Hematopoietic multipotent progenitor cell treated with erythropoietin and hydrocortisone succinate and interleukin-3 and kit ligand, for 17 days (in vitro differentiated cells): Measurements from ENCODE around the gene STARD13.

Source experiments
- DNase-seq: peaks from one replicate; pipeline ENCODE4 v3.0.0-alpha.2; 2015; ENCODE audit warnings: low spot score

Gene STARD13

GRCh38 chr13:33224191-33224590 lies 61.4 kb downstream of the STARD13 start:
- DNase-seq = no peak

GRCh38 chr13:33219926-33220325 lies 65.6 kb downstream of the STARD13 start:
- no peak for DNase-seq

- no peak for DNase-seq
Measured at GRCh38 chr13:33218426-33218825, 67.1 kb downstream of the STARD13 start.

- no peak for DNase-seq
Measured at GRCh38 chr13:33218020-33218419, 67.5 kb downstream of the STARD13 start.

DNA sequence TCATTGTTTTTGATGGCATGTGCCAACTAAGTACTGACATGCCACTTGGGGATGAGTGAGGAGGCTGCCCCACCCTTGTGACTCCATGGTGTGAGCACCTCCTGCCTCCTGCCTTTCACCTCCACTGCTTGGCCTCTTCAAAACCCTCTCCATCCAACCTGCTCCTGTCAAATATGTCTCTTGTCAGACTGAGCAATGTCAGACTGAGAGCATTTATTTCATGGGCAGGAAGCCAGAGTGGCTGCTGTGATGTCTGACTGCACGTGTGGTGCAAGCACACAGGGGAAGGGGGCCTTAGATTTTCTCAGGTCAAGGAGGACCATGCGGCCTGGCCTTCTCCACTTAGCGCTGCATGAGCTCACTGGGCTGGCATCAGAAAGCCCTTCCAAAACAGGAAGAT lies 68.3 kb downstream of the STARD13 start:
- no peak for DNase-seq

DNA sequence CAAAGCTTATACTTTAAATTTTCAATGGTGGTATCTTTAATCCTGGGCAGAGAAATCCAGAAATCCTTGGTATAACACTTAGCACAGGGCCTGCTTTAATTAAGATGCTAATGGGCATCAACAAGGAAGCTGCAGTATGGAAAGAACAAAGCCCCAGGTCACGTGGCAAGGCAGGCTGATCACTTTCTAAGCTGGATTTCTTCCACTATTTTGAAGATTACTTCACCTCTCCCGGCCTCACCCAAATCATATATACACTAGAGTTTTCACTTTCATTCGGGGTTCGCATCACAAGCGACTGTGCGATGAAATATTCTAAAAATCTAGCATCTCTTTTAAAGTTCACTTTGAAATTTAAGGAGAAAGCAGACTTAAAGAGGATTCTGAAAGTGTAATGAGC lies 71.8 kb downstream of the STARD13 start:
- DNase-seq = no peak

DNA sequence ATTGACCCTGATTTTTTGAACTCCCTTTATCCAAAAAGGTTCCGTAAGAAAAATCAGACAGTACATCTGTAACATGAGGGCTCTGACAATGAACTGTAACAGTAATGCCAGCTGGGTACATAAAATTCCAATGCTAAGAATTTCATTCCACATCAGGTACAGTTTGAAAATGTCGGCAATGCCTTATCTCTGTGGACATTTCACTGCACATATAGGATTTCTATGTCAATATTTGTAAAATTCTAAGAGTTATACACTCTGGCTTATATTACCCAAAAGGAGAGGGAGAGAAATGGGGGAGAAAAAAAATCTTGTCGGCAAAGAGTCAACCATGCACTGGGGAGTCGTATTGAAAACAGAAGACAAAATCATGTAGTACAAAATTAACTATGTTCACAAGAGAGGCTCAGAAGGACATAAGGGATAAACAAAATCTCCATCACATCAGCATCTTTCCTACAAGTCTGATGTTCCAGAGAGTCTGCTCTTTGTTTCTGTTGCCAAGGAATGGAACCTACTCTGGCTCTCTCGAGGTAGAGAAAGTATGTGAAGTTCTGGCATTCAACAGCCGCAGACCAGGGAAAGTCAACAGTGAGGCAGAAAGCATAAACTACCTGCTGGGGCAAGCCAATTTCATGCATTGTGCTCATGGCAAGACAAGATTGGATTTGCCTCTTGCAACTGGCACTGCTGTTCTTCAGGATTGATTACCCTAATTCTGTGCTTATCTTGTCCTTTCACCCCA lies 72.4 kb downstream of the STARD13 start:
- DNase-seq = no peak

GRCh38 chr13:33212396-33212795 lies 73.2 kb downstream of the STARD13 start:
- DNase-seq = no peak

DNA sequence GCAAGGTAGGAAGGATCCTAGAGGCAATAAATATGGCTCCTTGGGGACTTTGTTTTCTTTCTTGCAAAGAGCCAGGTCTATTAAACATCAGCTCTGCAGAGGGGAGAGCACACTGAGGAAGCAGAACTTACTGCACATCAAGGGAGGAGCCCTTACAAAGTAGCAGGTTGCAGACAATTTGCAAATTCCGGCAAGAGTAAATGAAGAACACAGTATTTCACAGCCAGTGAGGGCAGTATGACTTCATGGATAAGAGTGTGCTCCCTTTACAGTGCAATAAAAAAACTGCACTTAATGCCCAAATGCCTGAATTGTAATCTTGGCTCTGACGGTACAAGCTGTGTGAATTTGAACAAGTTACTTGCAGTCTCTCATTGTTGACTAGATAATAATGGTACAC lies 75.5 kb downstream of the STARD13 start:
- DNase-seq = no peak

GRCh38 chr13:33208290-33209220 lies 77.0 kb downstream of the STARD13 start:
- DNase-seq = no peak

- DNase-seq = no peak
Measured at GRCh38 chr13:33207615-33207961, 78.0 kb downstream of the STARD13 start.

DNA sequence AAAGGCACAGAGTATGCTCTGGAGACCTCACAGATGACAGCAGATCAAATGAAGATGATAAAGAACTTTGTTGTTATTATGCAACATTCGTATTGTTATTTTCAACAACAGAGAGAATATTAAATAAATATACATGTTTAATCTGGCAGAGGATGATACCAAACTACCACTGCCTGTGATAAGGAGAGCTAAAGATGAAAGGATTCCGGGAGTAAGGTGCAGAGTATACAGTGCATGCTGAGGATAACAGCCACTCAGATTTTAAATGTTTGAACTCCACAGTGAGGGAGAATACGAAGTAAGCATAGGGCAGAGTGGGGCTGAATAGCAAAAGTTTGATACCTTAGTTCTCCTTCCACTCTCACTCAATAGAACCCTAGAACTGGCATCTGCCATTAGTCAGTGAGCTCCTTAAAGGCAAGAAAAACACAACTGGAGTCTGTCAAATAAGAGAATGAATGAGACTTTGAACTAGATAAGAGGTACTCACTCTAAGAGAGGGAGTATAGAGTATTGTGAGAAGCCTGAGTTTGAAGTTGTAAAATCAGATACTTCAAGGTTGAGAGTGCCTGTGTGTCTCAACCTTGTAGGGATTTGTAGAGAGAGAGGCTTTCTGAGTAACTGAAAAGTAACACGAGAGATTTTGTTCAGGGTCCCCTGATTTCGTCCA lies 78.5 kb downstream of the STARD13 start:
- no peak for DNase-seq

- DNase-seq = no peak
Measured at GRCh38 chr13:33206425-33206824, 79.1 kb downstream of the STARD13 start.

GRCh38 chr13:33205804-33206221 lies 79.7 kb downstream of the STARD13 start:
- no peak for DNase-seq

GRCh38 chr13:33205224-33205623 lies 80.3 kb downstream of the STARD13 start:
- DNase-seq = no peak

DNA sequence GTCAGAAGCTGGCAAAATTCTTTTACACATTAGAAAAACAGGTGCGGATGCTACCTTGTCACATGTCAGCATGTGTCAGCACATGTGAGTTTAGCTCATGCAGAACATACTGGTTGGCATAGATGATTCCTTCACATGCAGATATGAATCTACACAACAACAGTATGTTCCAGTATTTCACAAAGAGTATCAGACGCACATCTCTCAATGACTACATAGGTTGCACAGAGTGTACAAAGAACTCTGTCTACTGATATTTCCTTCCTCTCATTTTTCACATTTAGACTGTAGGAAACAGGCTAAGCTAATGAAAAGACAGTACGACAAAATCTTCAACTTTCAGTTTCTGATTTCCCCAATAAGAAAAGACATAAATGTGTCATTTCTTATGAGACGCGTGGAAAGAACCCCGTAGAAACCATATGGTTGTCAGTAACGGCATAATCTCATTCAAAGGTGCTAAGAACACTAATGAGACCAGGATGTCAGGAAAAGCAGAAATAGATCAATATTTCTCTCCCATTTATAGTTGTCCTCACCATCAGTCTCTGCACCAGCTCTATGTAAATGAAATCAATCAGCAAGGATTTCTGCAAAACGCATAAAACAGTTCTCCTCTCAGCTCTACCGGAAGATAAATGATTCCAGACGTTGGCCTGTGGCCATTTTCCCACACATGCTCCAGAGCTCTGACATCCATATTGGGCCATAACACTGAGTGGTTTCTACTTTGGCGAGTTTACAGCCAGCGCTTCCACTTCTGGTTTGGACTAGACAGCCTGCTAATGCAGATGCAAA lies 81.2 kb downstream of the STARD13 start:
- DNase-seq = no peak

DNA sequence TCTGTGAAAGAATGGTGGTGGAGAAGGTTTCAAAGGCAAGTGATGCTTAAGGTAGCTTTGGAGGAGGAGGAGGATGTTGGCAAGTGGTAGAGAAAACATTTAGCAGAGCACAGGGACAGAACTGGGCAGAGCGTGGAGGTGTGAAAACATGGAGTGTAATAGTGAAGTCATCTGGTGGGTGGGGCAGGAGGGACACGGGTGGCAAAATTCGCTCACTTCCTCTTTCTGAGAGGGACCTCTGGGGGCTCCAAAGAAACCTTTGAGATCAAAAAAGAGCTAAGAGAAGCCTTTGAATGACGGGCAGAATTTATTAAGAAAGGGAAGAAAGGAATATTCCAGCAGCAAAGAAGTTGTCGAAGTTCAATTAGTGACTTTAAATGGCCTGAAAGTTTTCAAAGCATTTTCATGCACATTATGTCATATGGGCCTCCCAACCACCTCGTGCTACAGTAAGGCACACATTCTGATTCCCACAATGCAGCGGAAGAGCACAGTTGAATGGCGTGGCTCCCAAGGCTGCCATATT lies 82.8 kb downstream of the STARD13 start:
- no peak for DNase-seq

- no peak for DNase-seq
Measured at GRCh38 chr13:33201659-33202058, 83.9 kb downstream of the STARD13 start.

DNA sequence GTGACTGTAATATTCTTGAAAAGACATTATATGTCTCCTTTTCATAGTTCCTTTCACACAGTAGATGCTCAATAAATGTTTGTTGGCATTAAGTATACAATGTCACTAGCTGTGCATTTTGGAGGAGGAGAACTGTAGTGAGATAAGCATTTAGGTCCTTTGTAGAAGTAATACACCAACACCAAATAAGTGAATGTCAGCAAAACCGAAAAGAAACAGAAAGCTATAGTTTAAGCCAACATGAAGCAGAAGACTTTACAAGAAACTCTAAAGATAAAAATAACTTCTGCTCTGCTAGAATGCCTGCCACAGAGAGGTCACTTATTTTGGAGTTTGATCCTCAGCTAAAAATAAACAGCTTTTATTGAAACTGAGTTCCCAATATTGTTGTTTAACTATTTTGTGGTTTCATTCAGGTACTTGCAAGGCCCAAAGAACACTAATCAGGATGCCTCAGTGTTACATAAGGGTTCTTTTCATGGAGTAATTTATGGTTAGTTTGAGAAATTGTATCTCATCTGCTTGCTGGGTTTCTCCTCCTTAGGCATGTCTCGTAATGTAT lies 86.2 kb downstream of the STARD13 start:
- no peak for DNase-seq

GRCh38 chr13:33197541-33197971 lies 88.0 kb downstream of the STARD13 start:
- DNase-seq = no peak

- DNase-seq = no peak
Measured at GRCh38 chr13:33196767-33197166, 88.8 kb downstream of the STARD13 start.
